ENCODE results near the gene SGSM1.

GRCh38 chr22:24845041-24845898 lies 39.3 kb downstream of the SGSM1 start:
- TF ChIP-seq POLR2A (IDR thresholded peaks at IDR 0.05) = no peak
- no peak for TF ChIP-seq CTCF (IDR thresholded peaks at IDR 0.05)
